Retinal pigment epithelial cell (primary cell): ENCODE data around the gene MVK.

Experiments
- DNase-seq: peaks from one replicate; pipeline ENCODE4 v3.0.0-alpha.2; 2010; ENCODE audit warnings: low read depth
- H3K4me3 ChIP-seq: 2 replicates; pipeline ENCODE4 v1.5.1; 2011; ENCODE audit warnings: mild to moderate bottlenecking, low read length, control low read depth, moderate library complexity
- TF ChIP-seq, protein P1 (sequence below): conservative IDR thresholded peaks from 2 replicates; pipeline ENCODE4 v1.5.1; 2011; ENCODE audit warnings: low read depth, low read length, control low read depth, inconsistent platforms

The MVK gene

DNA sequence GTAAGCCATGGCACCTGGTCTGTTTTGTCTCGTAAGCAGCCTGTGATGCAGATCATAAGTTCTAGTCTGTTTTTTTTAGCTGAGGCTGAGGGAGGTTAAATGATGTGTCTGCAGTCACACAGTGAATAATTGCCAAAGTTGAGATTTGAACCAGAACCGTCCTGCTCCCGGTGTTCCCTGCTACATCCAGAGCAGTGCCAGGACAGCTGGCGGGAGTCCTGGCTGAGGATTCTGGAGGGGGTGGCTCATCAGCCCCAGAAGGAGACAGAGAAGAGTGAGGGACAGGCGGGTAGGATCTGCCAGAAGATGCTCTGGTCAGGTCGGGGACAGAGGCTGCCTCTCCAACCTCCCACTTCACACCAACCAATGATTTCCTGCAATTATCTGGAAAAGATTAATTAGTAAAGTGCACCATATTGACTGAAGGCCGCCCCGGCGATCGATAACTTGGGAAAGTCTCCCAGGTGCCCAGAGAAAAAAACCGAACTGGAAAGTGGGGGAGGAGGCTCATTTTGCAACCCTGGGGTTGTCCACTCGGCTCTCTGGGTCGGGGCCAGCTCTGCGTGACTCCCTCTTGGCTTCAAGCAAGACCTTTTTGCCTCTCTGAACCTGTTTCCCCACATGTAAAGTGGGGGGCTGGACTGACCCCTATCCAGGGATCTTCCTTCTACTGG, 42.1 kb downstream of the MVK start:
- DNase-seq: no peak
- TF ChIP-seq, protein P1, sequence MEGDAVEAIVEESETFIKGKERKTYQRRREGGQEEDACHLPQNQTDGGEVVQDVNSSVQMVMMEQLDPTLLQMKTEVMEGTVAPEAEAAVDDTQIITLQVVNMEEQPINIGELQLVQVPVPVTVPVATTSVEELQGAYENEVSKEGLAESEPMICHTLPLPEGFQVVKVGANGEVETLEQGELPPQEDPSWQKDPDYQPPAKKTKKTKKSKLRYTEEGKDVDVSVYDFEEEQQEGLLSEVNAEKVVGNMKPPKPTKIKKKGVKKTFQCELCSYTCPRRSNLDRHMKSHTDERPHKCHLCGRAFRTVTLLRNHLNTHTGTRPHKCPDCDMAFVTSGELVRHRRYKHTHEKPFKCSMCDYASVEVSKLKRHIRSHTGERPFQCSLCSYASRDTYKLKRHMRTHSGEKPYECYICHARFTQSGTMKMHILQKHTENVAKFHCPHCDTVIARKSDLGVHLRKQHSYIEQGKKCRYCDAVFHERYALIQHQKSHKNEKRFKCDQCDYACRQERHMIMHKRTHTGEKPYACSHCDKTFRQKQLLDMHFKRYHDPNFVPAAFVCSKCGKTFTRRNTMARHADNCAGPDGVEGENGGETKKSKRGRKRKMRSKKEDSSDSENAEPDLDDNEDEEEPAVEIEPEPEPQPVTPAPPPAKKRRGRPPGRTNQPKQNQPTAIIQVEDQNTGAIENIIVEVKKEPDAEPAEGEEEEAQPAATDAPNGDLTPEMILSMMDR: no peak
- no peak overlapping the region for H3K4me3 ChIP-seq

DNA sequence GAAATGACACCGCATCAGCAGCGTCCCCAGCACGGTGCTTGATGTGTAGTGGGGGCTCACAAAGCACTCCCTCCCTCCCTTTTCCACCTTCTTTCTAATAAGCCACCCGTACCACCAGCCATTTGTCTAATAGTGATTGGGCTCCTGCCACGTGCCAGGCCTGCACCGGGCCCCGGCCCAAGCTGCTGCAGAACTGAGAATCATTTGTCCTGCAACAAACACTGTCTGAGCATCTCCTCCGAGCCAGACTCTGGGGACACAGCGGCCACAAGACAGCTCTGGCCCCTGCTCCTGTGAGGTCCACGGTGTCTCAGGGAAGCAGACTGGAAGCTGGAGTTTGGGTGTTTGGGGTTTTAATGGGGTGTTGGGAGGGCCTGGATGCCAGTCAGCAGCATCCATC, 43.9 kb downstream of the MVK start:
- TF ChIP-seq, protein P1: no peak
- DNase-seq: no peak
- H3K4me3 ChIP-seq: no peak overlapping the region

DNA sequence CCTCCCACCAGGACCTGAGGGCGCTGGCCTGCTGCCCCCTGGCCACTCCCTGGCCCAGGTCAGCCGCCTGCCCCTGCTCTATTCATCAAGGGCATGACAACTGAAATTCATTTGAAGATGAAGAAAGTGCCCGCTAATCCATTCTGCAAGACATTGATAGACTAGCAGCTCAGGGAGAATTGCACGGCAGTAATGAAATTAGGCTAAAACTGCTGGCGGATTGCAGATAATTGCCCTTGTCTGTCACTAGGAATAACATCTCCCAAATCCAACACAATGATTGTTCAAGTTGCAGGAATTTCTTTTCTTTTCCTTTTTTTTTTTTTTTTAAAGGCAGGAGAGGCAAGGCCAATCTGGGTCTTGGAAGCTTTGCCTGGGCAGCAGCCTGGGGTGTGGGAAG, 44.5 kb downstream of the MVK start:
- no peak overlapping the region for H3K4me3 ChIP-seq
- DNase-seq: no peak
- TF ChIP-seq, protein P1: no peak

DNA sequence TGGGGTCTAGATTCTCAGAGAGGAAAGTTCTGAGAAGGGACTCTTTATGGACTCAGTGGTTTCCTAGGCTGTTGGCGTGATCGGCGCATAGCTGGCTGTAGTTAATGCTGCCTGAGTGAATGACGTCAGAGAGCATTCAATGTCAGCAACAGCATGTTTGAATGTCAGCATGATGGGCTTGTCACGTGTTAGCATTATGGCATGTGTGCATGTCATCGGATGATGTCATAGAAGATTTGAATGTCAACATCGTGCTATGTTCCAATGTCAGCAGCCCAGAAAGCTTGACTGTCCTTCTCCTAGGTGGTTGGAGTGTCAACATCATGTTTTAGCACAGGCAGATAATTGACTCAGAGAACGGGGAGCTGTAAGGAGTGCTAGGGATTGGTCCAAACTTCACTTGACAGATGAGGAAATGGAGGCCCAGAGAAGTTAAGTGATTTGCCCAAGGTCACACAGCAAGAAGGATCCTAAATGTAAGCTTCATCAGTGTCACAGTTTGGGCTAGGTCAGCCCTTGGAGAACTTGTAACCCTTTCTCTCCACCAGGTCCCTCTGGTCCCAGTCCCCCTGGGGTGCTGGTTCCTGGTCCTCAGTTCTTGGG, 45.5 kb downstream of the MVK start:
- no peak overlapping the region for H3K4me3 ChIP-seq
- TF ChIP-seq, protein P1: no peak
- no peak for DNase-seq

DNA sequence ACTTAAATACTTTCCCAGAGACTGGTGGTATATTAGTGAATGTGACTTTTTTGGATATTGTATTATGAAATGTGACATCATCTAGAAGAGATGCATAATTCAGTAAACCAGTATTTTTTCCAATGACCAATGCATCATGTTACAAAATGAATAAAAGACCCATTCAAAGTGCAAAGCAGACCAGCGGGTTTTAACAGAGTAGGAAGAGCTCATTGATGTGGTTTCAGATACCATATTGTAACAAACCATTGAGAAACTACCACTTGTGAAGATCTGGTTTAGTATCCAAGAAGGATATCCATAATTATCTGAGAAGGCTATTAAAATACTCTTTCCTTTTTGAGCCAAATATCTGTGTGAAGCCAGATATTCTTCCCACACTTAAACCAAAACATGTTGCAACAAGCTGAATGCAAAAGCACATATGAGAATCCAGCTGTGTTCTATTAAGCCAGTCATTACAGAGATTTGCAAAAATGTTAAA, 47.7 kb downstream of the MVK start:
- TF ChIP-seq, protein P1: no peak
- H3K4me3 ChIP-seq: no peak overlapping the region
- no peak for DNase-seq

DNA sequence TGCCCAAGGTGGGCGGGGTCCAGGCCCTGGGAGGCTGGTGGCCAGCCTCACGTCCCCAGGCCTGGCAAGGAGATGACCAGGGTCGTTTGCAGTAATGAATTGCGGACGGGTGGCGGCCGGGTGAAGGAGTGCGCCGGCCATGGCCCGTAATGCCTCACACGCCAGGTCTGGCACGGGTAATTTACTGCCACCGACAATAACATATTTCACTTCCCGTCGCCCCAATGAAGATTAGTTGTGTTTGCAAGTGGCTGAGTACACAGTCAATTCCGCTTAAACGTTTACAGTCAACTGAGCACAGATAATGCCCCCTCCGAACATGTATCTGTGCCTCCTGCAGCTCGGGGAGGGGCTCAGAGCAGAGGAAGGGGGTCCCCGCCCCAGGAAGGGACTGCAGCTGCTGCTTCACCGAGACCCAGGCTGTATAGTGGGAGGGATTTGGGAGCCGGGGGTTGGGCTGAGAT, 48.3 kb downstream of the MVK start:
- TF ChIP-seq, protein P1: no peak
- no peak for DNase-seq
- no peak overlapping the region for H3K4me3 ChIP-seq

DNA sequence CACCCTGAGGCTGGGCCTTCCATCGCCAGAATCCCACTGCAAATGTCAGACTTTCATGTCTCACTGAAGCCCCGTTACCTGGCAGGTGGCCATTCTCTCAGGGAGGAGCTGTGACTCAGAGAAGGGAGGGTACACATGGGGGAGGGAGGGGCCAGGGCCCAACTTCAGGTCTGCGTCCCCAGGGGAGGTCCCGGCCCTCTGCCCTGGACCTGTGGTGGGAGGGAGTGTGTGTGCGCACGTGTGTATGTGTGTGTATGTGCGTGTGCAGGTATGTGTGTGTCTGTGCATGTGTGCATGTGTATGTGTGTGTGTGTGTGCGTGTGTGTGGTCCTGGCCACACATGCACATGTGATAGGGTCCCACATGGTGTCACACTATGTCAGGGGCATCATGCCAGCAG, 50.9 kb downstream of the MVK start:
- DNase-seq: no peak
- TF ChIP-seq, protein P1: no peak

More for the DNA sequence above, 50.9 kb downstream of the MVK start:
- H3K4me3 ChIP-seq: no peak overlapping the region
